ENCODE results near the gene IL17F. TPM values are rescaled to one million over a fixed set of nuclear protein-coding genes. Genes with fewer than 3 reads are reported as not detected.

The IL17F gene
- total RNA-seq, 2 donors from 2014 or later: not detected

GRCh38 chr6:52233005-52233404 is 11.3 kb downstream of the IL17F start:
- Mint-ChIP-seq H3K27me3 (ENCODE audit: insufficient read depth) (no peaks in the 10 kb centered on the region), H3K9me3 (no peaks in the 10 kb centered on the region), H3K36me3 (ENCODE audit: low read depth) (no peaks in the 10 kb centered on the region), H3K4me1 (no peaks in the 10 kb centered on the region), H3K4me3 (no peak overlapping the region), H3K27ac (no peak overlapping the region)
- H3K4me1 ChIP-seq (ENCODE audit: control insufficient read depth, insufficient read depth, low read length): no peaks in the 10 kb centered on the region
- H3K9ac ChIP-seq (ENCODE audit: extremely low read depth, low read length, poor library complexity, severe bottlenecking): no peak overlapping the region
- no peak overlapping the region for H3K4me3 ChIP-seq (ENCODE audit: low read length)
- H3K27me3 ChIP-seq (ENCODE audit: control insufficient read depth, insufficient read depth, low read length, poor library complexity, severe bottlenecking): no peaks in the 10 kb centered on the region
- no peak overlapping the region for H3K27ac ChIP-seq (ENCODE audit: low read depth, low read length)
- DNase-seq: no peak
- 80 to 86% methylated on average over 2 to 3 of the region's 4 CpGs for WGBS, 2 experiments (ENCODE audit: insufficient coverage in 1 of 2, insufficient read length in 1 of 2)
- TF ChIP-seq CTCF (conservative IDR thresholded peaks at IDR 0.05): no peak
- H3K9me3 ChIP-seq (ENCODE audit: control insufficient read depth, low read length): no peaks in the 10 kb centered on the region
- no peaks in the 10 kb centered on the region for H3K36me3 ChIP-seq (ENCODE audit: control insufficient read depth, insufficient read depth, low read length)

- Mint-ChIP-seq H3K27me3 (ENCODE audit: insufficient read depth) (no peaks in the 10 kb centered on the region), H3K27ac (no peak overlapping the region), H3K4me1 (no peaks in the 10 kb centered on the region), H3K36me3 (ENCODE audit: low read depth) (no peaks in the 10 kb centered on the region), H3K9me3 (no peaks in the 10 kb centered on the region), H3K4me3 (no peak overlapping the region)
- no peak for DNase-seq
- Histone ChIP-seq H3K36me3 (ENCODE audit: control insufficient read depth, insufficient read depth, low read length) (no peaks in the 10 kb centered on the region), H3K4me1 (ENCODE audit: control insufficient read depth, insufficient read depth, low read length) (no peaks in the 10 kb centered on the region), H3K9ac (ENCODE audit: extremely low read depth, low read length, poor library complexity, severe bottlenecking) (no peak overlapping the region), H3K27me3 (ENCODE audit: control insufficient read depth, insufficient read depth, low read length, poor library complexity, severe bottlenecking) (no peaks in the 10 kb centered on the region), H3K27ac (ENCODE audit: low read depth, low read length) (no peak overlapping the region), H3K9me3 (ENCODE audit: control insufficient read depth, low read length) (no peaks in the 10 kb centered on the region), H3K4me3 (ENCODE audit: low read length) (no peak overlapping the region)
- 82 to 91% methylated on average over 6 to 8 of the region's 8 CpGs for WGBS, 2 experiments (ENCODE audit: insufficient coverage in 1 of 2, insufficient read length in 1 of 2)
- no peak for TF ChIP-seq CTCF (conservative IDR thresholded peaks at IDR 0.05)
Measured at GRCh38 chr6:52231406-52232127, 12.7 kb downstream of the IL17F start.

GRCh38 chr6:52230685-52231084 is 13.6 kb downstream of the IL17F start:
- H3K27me3 Mint-ChIP-seq (ENCODE audit: insufficient read depth): no peaks in the 10 kb centered on the region
- Histone ChIP-seq H3K36me3 (ENCODE audit: control insufficient read depth, insufficient read depth, low read length) (no peaks in the 10 kb centered on the region), H3K9ac (ENCODE audit: extremely low read depth, low read length, poor library complexity, severe bottlenecking) (no peak overlapping the region), H3K4me3 (ENCODE audit: low read length) (no peak overlapping the region), H3K4me1 (ENCODE audit: control insufficient read depth, insufficient read depth, low read length) (no peaks in the 10 kb centered on the region), H3K9me3 (ENCODE audit: control insufficient read depth, low read length) (no peaks in the 10 kb centered on the region), H3K27me3 (ENCODE audit: control insufficient read depth, insufficient read depth, low read length, poor library complexity, severe bottlenecking) (no peaks in the 10 kb centered on the region), H3K27ac (ENCODE audit: low read depth, low read length) (no peak overlapping the region)
- WGBS, 2 experiments (ENCODE audit: insufficient coverage in 1 of 2, insufficient read length in 1 of 2): 80 to 93% methylated on average over 1 of the region's 1 CpG
- H3K36me3 Mint-ChIP-seq (ENCODE audit: low read depth): no peaks in the 10 kb centered on the region
- TF ChIP-seq CTCF (conservative IDR thresholded peaks at IDR 0.05): no peak
- no peaks in the 10 kb centered on the region for H3K4me1 Mint-ChIP-seq
- H3K27ac Mint-ChIP-seq: no peak overlapping the region
- no peak for DNase-seq
- no peak overlapping the region for H3K4me3 Mint-ChIP-seq
- no peaks in the 10 kb centered on the region for H3K9me3 Mint-ChIP-seq
